GM12878 (cell line): ENCODE results near the gene RAB36. TPM values are rescaled to one million over a fixed set of nuclear protein-coding genes. Genes with fewer than 3 reads are reported as not detected.
A peak's percentile ranks its signal among the peaks of the same experiment; 100 is the strongest.

Experiments
- ATAC-seq: fragments of 200-7000 bp; cut with Tn5 transposase; 3 replicates; pipeline ENCODE4 v1.9.1; 2020; ENCODE audit warnings: mild to moderate bottlenecking, moderate library complexity
- BruUV-seq: library from RNA; stranded (reverse); fragments of 400-500 nt; replicated peaks from 2 replicates; lab custom pipeline; 2021; lab: Mats Ljungman, UMichigan
- CTCF ChIA-PET: fragments of 300-600 bp; sonication (Branson Sonifier 250); formaldehyde crosslinking; extraction: SDS; loops from one replicate; lab custom pipeline; 2021; ENCODE audit warnings: inconsistent platforms; lab: Yijun Ruan, JAX
- POLR2A ChIA-PET: fragments of 350-600 bp; formaldehyde crosslinking; extraction: SDS; loops from one replicate; lab custom pipeline; 2021; ENCODE audit warnings: inconsistent platforms; lab: Charles Lee
- RAD21 ChIA-PET: fragments of 300-600 bp; sonication (Branson Sonifier 250); formaldehyde crosslinking; loops from one replicate; lab custom pipeline; 2023; ENCODE audit warnings: antibody characterized with exemption; ENCODE audit not compliant: unreplicated experiment; lab: Charles Lee
- SMC1A ChIA-PET: fragments of 300-600 bp; sonication (Branson Sonifier 250); formaldehyde crosslinking; loops from one replicate; lab custom pipeline; 2023; ENCODE audit not compliant: unreplicated experiment, uncharacterized antibody; lab: Charles Lee
- DNase-seq: peaks from one replicate; pipeline ENCODE4 v3.0.0-alpha.2; 2011; ENCODE audit warnings: low read depth, low spot score
- FAIRE-seq: peaks from 3 replicates; lab custom pipeline; 2011; peaks lifted over from hg19 to GRCh38; lab: Jason Lieb, UNC
- H2AFZ ChIP-seq: 2 replicates; pipeline ENCODE4 v1.6.0; 2011; ENCODE audit warnings: low read depth, low read length, control low read depth; ENCODE audit not compliant: control insufficient read depth
- H3K27ac ChIP-seq: 2 replicates; pipeline ENCODE4 v1.5.1; 2011; ENCODE audit warnings: control low read depth; ENCODE audit not compliant: control insufficient read depth, insufficient read depth
- H3K27me3 ChIP-seq, 2 experiments: replicated peaks in 1 of 2; 2 replicates each; pipeline versions ENCODE4 v1.6.0 to v1.6.1; 2011; ENCODE audit warnings: low read length in 1 of 2; ENCODE audit not compliant: control insufficient read depth in 2 of 2, insufficient read depth in 2 of 2
- H3K36me3 ChIP-seq, 2 experiments: 2 replicates each; pipeline ENCODE4 v1.5.1; 2011; ENCODE audit warnings: low read length in 1 of 2; ENCODE audit not compliant: control insufficient read depth in 2 of 2, insufficient read depth in 2 of 2
- H3K4me1 ChIP-seq: 2 replicates; pipeline ENCODE4 v1.6.1; 2011; ENCODE audit warnings: mild to moderate bottlenecking, low read length, moderate library complexity, mixed read lengths; ENCODE audit not compliant: control insufficient read depth, insufficient read depth
- H3K4me2 ChIP-seq: 2 replicates; pipeline ENCODE4 v1.6.0; 2011; ENCODE audit warnings: control low read depth; ENCODE audit not compliant: control insufficient read depth, insufficient read depth
- H3K4me3 ChIP-seq: fragments of 200-600 bp; sonication (generic); 2 replicates; pipeline ENCODE4 v1.5.1; 2016
- H3K79me2 ChIP-seq: 2 replicates; pipeline ENCODE4 v1.6.0; 2011; ENCODE audit warnings: low read length; ENCODE audit not compliant: control insufficient read depth, insufficient read depth
- H3K9ac ChIP-seq: 2 replicates; pipeline ENCODE4 v1.8.0; 2011; ENCODE audit warnings: low read length, control low read depth, mixed read lengths; ENCODE audit not compliant: control insufficient read depth, insufficient read depth
- H3K9me3 ChIP-seq: replicated peaks from 3 replicates; pipeline ENCODE4 v1.5.1; 2011; ENCODE audit warnings: mild to moderate bottlenecking, low read length; ENCODE audit not compliant: control insufficient read depth, insufficient read depth
- H4K20me1 ChIP-seq: 2 replicates; pipeline ENCODE4 v1.6.0; 2011; ENCODE audit not compliant: control insufficient read depth, insufficient read depth
- BHLHE40 ChIP-seq, 2 experiments: fragments of 450-650 bp in 1 of 2; IDR thresholded peaks; 2 replicates each; pipeline ENCODE4 v1.6.1; 2011 to 2017; ENCODE audit warnings: low read depth in 2 of 2, borderline replicate concordance in 1 of 2, improper control_type of control experiment in 1 of 2, low read length in 1 of 2, mild to moderate bottlenecking in 1 of 2
- CBX3 ChIP-seq: fragments of 200-600 bp; sonication (generic); IDR thresholded peaks from 2 replicates; pipeline ENCODE4 v1.6.1; 2016; ENCODE audit warnings: low read depth, borderline replicate concordance
- CREB1 ChIP-seq: IDR thresholded peaks from 2 replicates; pipeline ENCODE4 v1.6.1; 2012; ENCODE audit warnings: low read depth, mild to moderate bottlenecking, inconsistent platforms
- MEF2B ChIP-seq: fragments of 450-650 bp; IDR thresholded peaks from 2 replicates; pipeline ENCODE4 v1.6.1; 2018; ENCODE audit warnings: mild to moderate bottlenecking, moderate library complexity; ENCODE audit not compliant: partially characterized antibody, poor library complexity, severe bottlenecking
- NR2F1 ChIP-seq: fragments of 450-650 bp; conservative IDR thresholded peaks from 2 replicates; pipeline ENCODE4 v1.6.1; 2017; ENCODE audit warnings: mild to moderate bottlenecking
- POLR2AphosphoS2 ChIP-seq: IDR thresholded peaks from 2 replicates; pipeline ENCODE4 v1.6.1; 2011; ENCODE audit warnings: low read depth, mild to moderate bottlenecking, low read length, improper control_type of control experiment, moderate library complexity
- POLR2AphosphoS5 ChIP-seq: IDR thresholded peaks from 2 replicates; pipeline ENCODE4 v1.6.1; 2011; ENCODE audit warnings: mild to moderate bottlenecking, low read length, inconsistent platforms
- SREBF1 ChIP-seq: IDR thresholded peaks from 2 replicates; pipeline ENCODE4 v1.6.1; 2012; ENCODE audit warnings: mild to moderate bottlenecking, low read length
- TCF12 ChIP-seq: IDR thresholded peaks from 2 replicates; pipeline ENCODE4 v1.6.1; 2011; ENCODE audit warnings: low read depth, mild to moderate bottlenecking, low read length
- TCF3 ChIP-seq: IDR thresholded peaks from 2 replicates; pipeline ENCODE4 v1.6.1; 2012; ENCODE audit warnings: low read depth, mild to moderate bottlenecking, low read length, borderline replicate concordance; ENCODE audit not compliant: insufficient read depth
- ZNF384 ChIP-seq: IDR thresholded peaks from 2 replicates; pipeline ENCODE4 v1.6.1; 2012; ENCODE audit warnings: low read depth, mild to moderate bottlenecking, low read length, improper control_type of control experiment, borderline replicate concordance
- WGBS: methylation state at CpG from one replicate; pipeline ENCODE4 v1.1.6; 2016; ENCODE audit warnings: low lambda C conversion rate; ENCODE audit not compliant: insufficient replicate concordance, insufficient coverage; ENCODE audit errors: missing lambda C conversion rate; 5-methylcytosine and 5-hydroxymethylcytosine counted together
- in situ Hi-C: fragments of 300-500 bp; cut with MboI; formaldehyde crosslinking; loops from 9 replicates; pipeline ENCODE4 v1.14.3; 2018; ENCODE audit warnings: mixed read lengths
- intact Hi-C: fragments of 100-400 bp; cut with micrococcal nuclease; formaldehyde crosslinking; loops from one replicate; pipeline ENCODE4 v1.14.2; 2022; ENCODE audit not compliant: unreplicated experiment
- polyA plus RNA-seq, 11 experiments: library from polyadenylated mRNA; depleted of rRNA in 4 of 11; unstranded in 6 of 11; stranded (reverse) in 5 of 11; fragments of >200 nt; fragmentation: Nextera tagmentation in 4 of 11; fragmentation: Illumina TruSeq in 1 of 11; extraction: Ambion mirVana in 4 of 11; extraction: Trizol in 1 of 11; gene quantifications; 1 replicate in 1 of 11; 2 replicates in 10 of 11; pipeline versions ENCODE4 v1.2.1 to v1.2.3, GENCODE V29; 2011 to 2016; ENCODE audit warnings: inconsistent platforms in 2 of 11, missing spikeins in 2 of 11, low read depth in 1 of 11
- total RNA-seq, 4 experiments: library from RNA; depleted of rRNA in 3 of 4; stranded (reverse); fragments of >200 nt in 3 of 4; fragmentation: Illumina TruSeq in 1 of 4; extraction: Trizol in 1 of 4; gene quantifications; 2 replicates each; pipeline versions ENCODE4 v1.2.1 to v1.2.3, GENCODE V29; 2013 to 2021
- TF ChIP-seq, protein P1 (sequence below): fragments of 450-650 bp; IDR thresholded peaks from 2 replicates; pipeline ENCODE4 v1.6.1; 2017; ENCODE audit warnings: antibody characterized with exemption, mild to moderate bottlenecking, moderate library complexity
- TF ChIP-seq, protein P2 (sequence below): fragments of 450-650 bp; IDR thresholded peaks from 2 replicates; pipeline ENCODE4 v1.6.1; 2016; ENCODE audit warnings: mild to moderate bottlenecking
- TF ChIP-seq, protein P3 (sequence below): IDR thresholded peaks from 2 replicates; pipeline ENCODE4 v1.6.1; 2011; ENCODE audit warnings: borderline replicate concordance, low read depth, mild to moderate bottlenecking, moderate library complexity, mixed read lengths, low read length; ENCODE audit not compliant: insufficient read depth; ENCODE audit errors: extremely low read length

Gene RAB36
- total and polyA plus RNA-seq, 10 of the 15 experiments (the other 5 are each of a cell fraction or from before 2014, with no cell fraction given), result 0.31 to 2.7 (median 1.1) TPM

DNA sequence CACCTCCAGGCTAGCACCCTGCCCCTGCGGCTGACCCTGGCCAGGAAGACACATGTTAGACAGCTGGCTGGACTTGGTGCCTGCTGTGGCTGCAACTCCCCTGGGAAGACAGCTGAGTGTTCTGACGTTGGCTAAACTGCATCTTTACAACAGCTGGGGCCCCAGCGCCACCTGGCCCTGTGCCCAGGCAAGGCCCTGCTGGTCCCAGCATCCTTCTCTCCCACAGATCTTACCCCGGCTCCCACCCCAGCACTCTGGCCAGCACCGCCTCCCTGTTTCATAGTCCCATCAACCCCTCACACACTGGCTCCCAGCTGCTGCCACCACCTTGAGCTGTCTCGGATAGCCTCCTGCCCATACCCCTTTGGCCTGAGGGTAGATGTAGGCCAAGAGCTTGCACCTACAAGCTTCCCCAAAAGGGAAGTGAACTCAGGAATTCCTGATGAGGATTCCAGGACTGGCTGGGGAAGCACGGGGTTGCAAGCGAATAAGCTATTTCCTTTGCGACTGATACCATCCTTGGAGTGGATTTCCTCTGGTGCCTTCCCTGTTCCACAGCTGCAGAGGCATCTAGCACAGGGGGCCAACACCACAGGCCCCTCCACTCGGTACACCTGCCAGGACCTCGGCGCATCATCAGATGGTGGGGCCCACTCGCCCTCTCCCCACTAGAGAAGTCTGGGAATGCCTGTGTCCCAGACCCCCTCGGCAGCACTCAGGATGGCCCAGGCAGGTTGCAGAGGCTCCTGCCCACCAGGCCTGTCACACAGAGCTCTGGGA lies 32.0 kb upstream of the RAB36 start:
- H3K9ac ChIP-seq, result no peak overlapping the region
- in situ Hi-C loops (no loop called here), intact Hi-C loops (no loop called here)
- TF ChIP-seq BHLHE40 (IDR thresholded peaks at IDR 0.05; ENCODE audit: borderline replicate concordance in 1 of 2, low read depth in 2 of 2, low read length in 1 of 2) (0 out of 4 replicates have a peak, but pooled peaks of 1 of the 2 experiments have one; percentile 28), CREB1 (no peak), ZNF384 (no peak), POLR2AphosphoS5 (no peak), TCF3 (0 out of 2 replicates have a peak, but pooled peaks have one; percentile 33), TCF12 (peak; percentile 80; the same call in 1 of the 2 replicates), POLR2AphosphoS2 (no peak), CBX3 (no peak), SREBF1 (no peak), NR2F1 (peak; percentile 81), MEF2B (peak; percentile 53)
- TF ChIP-seq, protein P1, sequence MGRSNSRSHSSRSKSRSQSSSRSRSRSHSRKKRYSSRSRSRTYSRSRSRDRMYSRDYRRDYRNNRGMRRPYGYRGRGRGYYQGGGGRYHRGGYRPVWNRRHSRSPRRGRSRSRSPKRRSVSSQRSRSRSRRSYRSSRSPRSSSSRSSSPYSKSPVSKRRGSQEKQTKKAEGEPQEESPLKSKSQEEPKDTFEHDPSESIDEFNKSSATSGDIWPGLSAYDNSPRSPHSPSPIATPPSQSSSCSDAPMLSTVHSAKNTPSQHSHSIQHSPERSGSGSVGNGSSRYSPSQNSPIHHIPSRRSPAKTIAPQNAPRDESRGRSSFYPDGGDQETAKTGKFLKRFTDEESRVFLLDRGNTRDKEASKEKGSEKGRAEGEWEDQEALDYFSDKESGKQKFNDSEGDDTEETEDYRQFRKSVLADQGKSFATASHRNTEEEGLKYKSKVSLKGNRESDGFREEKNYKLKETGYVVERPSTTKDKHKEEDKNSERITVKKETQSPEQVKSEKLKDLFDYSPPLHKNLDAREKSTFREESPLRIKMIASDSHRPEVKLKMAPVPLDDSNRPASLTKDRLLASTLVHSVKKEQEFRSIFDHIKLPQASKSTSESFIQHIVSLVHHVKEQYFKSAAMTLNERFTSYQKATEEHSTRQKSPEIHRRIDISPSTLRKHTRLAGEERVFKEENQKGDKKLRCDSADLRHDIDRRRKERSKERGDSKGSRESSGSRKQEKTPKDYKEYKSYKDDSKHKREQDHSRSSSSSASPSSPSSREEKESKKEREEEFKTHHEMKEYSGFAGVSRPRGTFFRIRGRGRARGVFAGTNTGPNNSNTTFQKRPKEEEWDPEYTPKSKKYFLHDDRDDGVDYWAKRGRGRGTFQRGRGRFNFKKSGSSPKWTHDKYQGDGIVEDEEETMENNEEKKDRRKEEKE, result no peak
- TF ChIP-seq, protein P2, sequence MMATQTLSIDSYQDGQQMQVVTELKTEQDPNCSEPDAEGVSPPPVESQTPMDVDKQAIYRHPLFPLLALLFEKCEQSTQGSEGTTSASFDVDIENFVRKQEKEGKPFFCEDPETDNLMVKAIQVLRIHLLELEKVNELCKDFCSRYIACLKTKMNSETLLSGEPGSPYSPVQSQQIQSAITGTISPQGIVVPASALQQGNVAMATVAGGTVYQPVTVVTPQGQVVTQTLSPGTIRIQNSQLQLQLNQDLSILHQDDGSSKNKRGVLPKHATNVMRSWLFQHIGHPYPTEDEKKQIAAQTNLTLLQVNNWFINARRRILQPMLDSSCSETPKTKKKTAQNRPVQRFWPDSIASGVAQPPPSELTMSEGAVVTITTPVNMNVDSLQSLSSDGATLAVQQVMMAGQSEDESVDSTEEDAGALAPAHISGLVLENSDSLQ, result no peak
- TF ChIP-seq, protein P3, sequence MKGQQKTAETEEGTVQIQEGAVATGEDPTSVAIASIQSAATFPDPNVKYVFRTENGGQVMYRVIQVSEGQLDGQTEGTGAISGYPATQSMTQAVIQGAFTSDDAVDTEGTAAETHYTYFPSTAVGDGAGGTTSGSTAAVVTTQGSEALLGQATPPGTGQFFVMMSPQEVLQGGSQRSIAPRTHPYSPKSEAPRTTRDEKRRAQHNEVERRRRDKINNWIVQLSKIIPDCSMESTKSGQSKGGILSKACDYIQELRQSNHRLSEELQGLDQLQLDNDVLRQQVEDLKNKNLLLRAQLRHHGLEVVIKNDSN, result no peak
- no peaks in the 10 kb centered on the region for H4K20me1 ChIP-seq
- no peak overlapping the region for H3K27ac ChIP-seq
- FAIRE-seq (no peak), DNase-seq (no peak), ATAC-seq (peak; percentile 58)
- no peak overlapping the region for H2AFZ ChIP-seq
- POLR2A ChIA-PET, result interaction anchor here (0.5 kb wide), 1 partner anchor 85 kb away, joined by 4 read pairs; no protein-coding TSS in a partner anchor
- H3K4me3 ChIP-seq, result no peak overlapping the region
- no TSS peak for BruUV-seq
- no peaks in the 10 kb centered on the region for H3K36me3 ChIP-seq
- H3K27me3 ChIP-seq, result no peaks in the 10 kb centered on the region
- H3K4me1 ChIP-seq, result no peaks in the 10 kb centered on the region
- 29% methylated on average over 14 of the region's 14 CpGs for WGBS
- H3K79me2 ChIP-seq, result no peaks in the 10 kb centered on the region
- CTCF ChIA-PET, result interaction anchor here (0.8 to 13.8 kb wide), 8 partner anchors 9 to 154 kb away, joined by 3 to 211 read pairs (median 4); partner anchors contain the start of gene RAB36
- SMC1A ChIA-PET, result interaction anchor here (0.9 to 2.4 kb wide), 6 partner anchors 42 to 153 kb away, joined by 3 to 19 read pairs (median 3); no protein-coding TSS in a partner anchor
- no peak overlapping the region for H3K4me2 ChIP-seq
- RAD21 ChIA-PET, result interaction anchor here (1.3 to 4.4 kb wide), 3 partner anchors 8 to 156 kb away, joined by 3 to 30 read pairs (median 6); no protein-coding TSS in a partner anchor
- no peaks in the 10 kb centered on the region for H3K9me3 ChIP-seq
